IMR-90 (cell line): ENCODE results near the gene MTHFD2L. TPM values are rescaled to one million over a fixed set of nuclear protein-coding genes. Genes with fewer than 3 reads are reported as not detected.

Source experiments
- ATAC-seq: fragments of 200-7000 bp; cut with Tn5 transposase; 2 replicates; pipeline ENCODE4 v1.9.1; 2020; ENCODE audit warnings: low read depth, mild to moderate bottlenecking, moderate library complexity
- BruUV-seq: library from RNA; stranded (reverse); fragments of 400-500 nt; replicated peaks from 2 replicates; lab custom pipeline; 2021; lab: Mats Ljungman, UMichigan
- CTCF ChIA-PET: fragments of 300-600 bp; formaldehyde crosslinking; extraction: SDS; loops from one replicate; lab custom pipeline; 2021; ENCODE audit warnings: antibody characterized with exemption; lab: Yijun Ruan, JAX
- POLR2A ChIA-PET: fragments of 300-600 bp; sonication (Branson Sonifier 250); formaldehyde crosslinking; loops from one replicate; lab custom pipeline; 2022; ENCODE audit warnings: antibody characterized with exemption; ENCODE audit not compliant: unreplicated experiment; lab: Charles Lee
- DNase-seq: peaks from one replicate; pipeline ENCODE4 v3.0.0; 2013
- H2AFZ ChIP-seq: replicated peaks from 2 replicates; pipeline ENCODE3; 2013; ENCODE audit warnings: low read length, mild to moderate bottlenecking; ENCODE audit not compliant: poor library complexity
- H2AK5ac ChIP-seq: 2 replicates; pipeline ENCODE4 v1.6.1; 2013; ENCODE audit warnings: low read depth, low read length, inconsistent platforms
- H2AK9ac ChIP-seq: replicated peaks from 2 replicates; pipeline ENCODE3; 2013; ENCODE audit warnings: mild to moderate bottlenecking, low read depth, low read length, moderate library complexity; ENCODE audit not compliant: poor library complexity
- H2BK120ac ChIP-seq: 2 replicates; pipeline ENCODE4 v1.6.1; 2013; ENCODE audit warnings: low read depth, low read length, inconsistent platforms
- H2BK15ac ChIP-seq: 3 replicates; pipeline ENCODE4 v1.6.1; 2013; ENCODE audit warnings: low read depth, low read length, inconsistent platforms
- H2BK20ac ChIP-seq: 2 replicates; pipeline ENCODE4 v1.6.1; 2013; ENCODE audit warnings: low read depth, mild to moderate bottlenecking, inconsistent platforms, low read length, moderate library complexity
- H2BK5ac ChIP-seq: 2 replicates; pipeline ENCODE4 v1.6.1; 2013; ENCODE audit warnings: mild to moderate bottlenecking, low read depth, low read length, inconsistent platforms; ENCODE audit not compliant: poor library complexity, severe bottlenecking
- H3K14ac ChIP-seq: replicated peaks from 2 replicates; pipeline ENCODE4 v1.6.1; 2013; ENCODE audit warnings: low read depth, low read length, inconsistent platforms
- H3K18ac ChIP-seq: 2 replicates; pipeline ENCODE4 v1.6.1; 2013; ENCODE audit warnings: low read depth, low read length, control low read depth
- H3K23ac ChIP-seq: 2 replicates; pipeline ENCODE4 v1.6.1; 2013; ENCODE audit warnings: low read depth, low read length, inconsistent platforms
- H3K27ac ChIP-seq: 2 replicates; pipeline ENCODE4 v1.5.1; 2013; ENCODE audit warnings: mild to moderate bottlenecking, control low read depth, low read length; ENCODE audit not compliant: insufficient read depth
- H3K27me3 ChIP-seq: 2 replicates; pipeline ENCODE4 v1.6.1; 2013; ENCODE audit warnings: low read length; ENCODE audit not compliant: control insufficient read depth, insufficient read depth
- H3K36me3 ChIP-seq: 2 replicates; pipeline ENCODE4 v1.6.1; 2013; ENCODE audit warnings: low read length, mixed read lengths; ENCODE audit not compliant: control insufficient read depth, insufficient read depth
- H3K4ac ChIP-seq: 2 replicates; pipeline ENCODE4 v1.6.1; 2013; ENCODE audit warnings: low read depth, low read length, inconsistent platforms
- H3K4me1 ChIP-seq: 2 replicates; pipeline ENCODE4 v1.6.1; 2013; ENCODE audit warnings: low read length, mixed read lengths; ENCODE audit not compliant: control insufficient read depth, insufficient read depth
- H3K4me2 ChIP-seq: 2 replicates; pipeline ENCODE4 v1.6.1; 2013; ENCODE audit warnings: low read depth, mild to moderate bottlenecking, control low read depth, low read length, moderate library complexity
- H3K4me3 ChIP-seq: 2 replicates; pipeline ENCODE4 v1.5.1; 2013; ENCODE audit warnings: low read depth, mild to moderate bottlenecking, control low read depth, low read length, moderate library complexity; ENCODE audit not compliant: insufficient read depth
- H3K56ac ChIP-seq: 2 replicates; pipeline ENCODE4 v1.6.1; 2013; ENCODE audit warnings: low read length, inconsistent platforms; ENCODE audit not compliant: insufficient read depth; ENCODE audit errors: extremely low read depth
- H3K79me1 ChIP-seq, 2 experiments: 2 replicates each; pipeline ENCODE4 v1.6.1; 2013; ENCODE audit warnings: low read length in 2 of 2, inconsistent platforms in 1 of 2, low read depth in 1 of 2
- H3K9ac ChIP-seq: 2 replicates; pipeline ENCODE4 v1.6.1; 2013; ENCODE audit warnings: low read depth, low read length, control low read depth
- H3K9me1 ChIP-seq: 2 replicates; pipeline ENCODE4 v1.6.1; 2013; ENCODE audit warnings: low read length, inconsistent platforms; ENCODE audit not compliant: insufficient read depth
- H3K9me3 ChIP-seq: 2 replicates; pipeline ENCODE4 v1.6.1; 2013; ENCODE audit warnings: low read length; ENCODE audit not compliant: control insufficient read depth, insufficient read depth
- H4K20me1 ChIP-seq: 2 replicates; pipeline ENCODE4 v1.6.1; 2013; ENCODE audit warnings: low read length, inconsistent platforms; ENCODE audit not compliant: insufficient read depth
- H4K5ac ChIP-seq: 2 replicates; pipeline ENCODE4 v1.6.1; 2013; ENCODE audit warnings: mild to moderate bottlenecking, low read depth, low read length, control low read depth
- H4K8ac ChIP-seq, 2 experiments: 2 replicates each; pipeline ENCODE4 v1.6.1; 2013; ENCODE audit warnings: low read depth in 2 of 2, low read length in 2 of 2, control low read depth in 1 of 2, inconsistent platforms in 1 of 2
- H4K91ac ChIP-seq: 2 replicates; pipeline ENCODE4 v1.6.1; 2013; ENCODE audit warnings: low read depth, low read length, inconsistent platforms; ENCODE audit not compliant: insufficient read depth
- CEBPB ChIP-seq: IDR thresholded peaks from 2 replicates; pipeline ENCODE4 v1.6.1; 2012; ENCODE audit warnings: low read depth, low read length, improper control_type of control experiment
- MAZ ChIP-seq: IDR thresholded peaks from 2 replicates; pipeline ENCODE4 v1.6.1; 2012; ENCODE audit warnings: low read depth, mild to moderate bottlenecking, low read length, improper control_type of control experiment, moderate library complexity, borderline replicate concordance
- NFE2L2 ChIP-seq: fragments of 150-350 bp; IDR thresholded peaks from 2 replicates; pipeline ENCODE4 v1.6.1; 2016; ENCODE audit warnings: low read depth, mild to moderate bottlenecking, low read length
- RAD21 ChIP-seq: IDR thresholded peaks from 2 replicates; pipeline ENCODE4 v1.6.1; 2012; ENCODE audit warnings: low read length, improper control_type of control experiment
- RCOR1 ChIP-seq: IDR thresholded peaks from 2 replicates; pipeline ENCODE4 v1.6.1; 2012; ENCODE audit warnings: mild to moderate bottlenecking, low read length, improper control_type of control experiment; ENCODE audit not compliant: insufficient replicate concordance
- SMC3 ChIP-seq: fragments of 150-350 bp; IDR thresholded peaks from 2 replicates; pipeline ENCODE4 v1.6.1; 2016; ENCODE audit warnings: low read depth, mild to moderate bottlenecking, antibody characterized with exemption, low read length, moderate library complexity
- WGBS, 2 experiments: methylation state at CpG; one replicate each; pipeline versions ENCODE4 v1.1.5 to v1.1.7; 2013; ENCODE audit warnings: missing lambda C conversion rate in 2 of 2; ENCODE audit not compliant: insufficient read length in 1 of 2; ENCODE audit errors: extremely low coverage in 2 of 2; 5-methylcytosine and 5-hydroxymethylcytosine counted together
- dilution Hi-C: fragments of 300-500 bp; cut with HindIII; formaldehyde crosslinking; loops from one replicate; pipeline ENCODE4 v1.14.3; 2018; ENCODE audit warnings: low sequenced_read_pairs; ENCODE audit not compliant: unreplicated experiment
- in situ Hi-C: fragments of 300-500 bp; cut with MboI; formaldehyde crosslinking; loops from 3 replicates; pipeline ENCODE4 v1.14.3; 2019; ENCODE audit warnings: low sequenced_read_pairs, inconsistent platforms, mixed read lengths
- intact Hi-C: fragments of 100-400 bp; cut with micrococcal nuclease; formaldehyde crosslinking; loops from 2 replicates; pipeline ENCODE4 v1.10.0; 2022
- polyA plus RNA-seq, 3 experiments: library from polyadenylated mRNA; depleted of rRNA; stranded (reverse); fragments of >200 nt; gene quantifications; 2 replicates each; pipeline ENCODE4 v1.2.3, GENCODE V29; 2012; ENCODE audit warnings: low replicate concordance in 1 of 3
- total RNA-seq: library from RNA; depleted of rRNA; stranded (reverse); fragments of >200 nt; gene quantifications from 2 replicates; pipeline ENCODE4 v1.2.3, GENCODE V29; 2012

Gene MTHFD2L
- total and polyA plus RNA-seq, 2 of the 4 experiments (the other 2 are of a cell fraction), result 2.8 to 4.3 TPM

- DNase-seq, result no peak
- Histone ChIP-seq H3K14ac (no peak overlapping the region), H3K27ac (no peak overlapping the region), H2BK20ac (no peak overlapping the region), H3K9me3 (no peaks in the 10 kb centered on the region), H4K5ac (no peak overlapping the region), H3K9me1 (no peaks in the 10 kb centered on the region), H2BK15ac (no peak overlapping the region), H3K27me3 (peaks cover 2% of the 10 kb centered on the region; the same call in 1 of the 2 replicates), H2BK5ac (no peak overlapping the region), H3K23ac (no peak overlapping the region), H2AFZ (no peak overlapping the region), H3K79me1 (no peaks in the 10 kb centered on the region), H2AK9ac (no peak overlapping the region), H4K20me1 (no peaks in the 10 kb centered on the region), H4K91ac (no peak overlapping the region), H3K4me1 (no peaks in the 10 kb centered on the region), H2AK5ac (no peak overlapping the region), H3K56ac (no peak overlapping the region), H2BK120ac (no peak overlapping the region), H3K36me3 (no peaks in the 10 kb centered on the region), H3K18ac (no peak overlapping the region), H3K4me2 (no peak overlapping the region), H3K4me3 (no peak overlapping the region), H3K4ac (no peak overlapping the region), H3K9ac (no peak overlapping the region), H4K8ac (no peak overlapping the region)
- WGBS, 2 experiments, result no CpG with 5 or more reads among the region's 2 CpGs
- CTCF ChIA-PET, result interaction anchor here (1.3 kb wide), 2 partner anchors 85 to 366 kb away, joined by 3 read pairs; no protein-coding TSS in a partner anchor
- intact Hi-C loops (loop anchor here (5.0 kb wide), 1 partner anchor 653 kb away; no protein-coding TSS in a partner anchor), in situ Hi-C loops (loop anchor here (5.0 to 25.0 kb wide), 2 partner anchors 138 to 653 kb away; no protein-coding TSS in a partner anchor), dilution Hi-C loops (no loop called here)
- POLR2A ChIA-PET, result no interaction called here
- no peak for ATAC-seq
- TF ChIP-seq RAD21 (no peak), CEBPB (no peak), RCOR1 (no peak), SMC3 (no peak), NFE2L2 (no peak), MAZ (no peak)
- no TSS peak for BruUV-seq
Observed at GRCh38 chr4:74314944-74315343, 157.0 kb downstream of the MTHFD2L start.
